H9 (cell line): ENCODE results near the gene NEUROD4. TPM values are rescaled to one million over a fixed set of nuclear protein-coding genes. Genes with fewer than 3 reads are reported as not detected.

Experiments used
- DNase-seq: peaks from one replicate; pipeline ENCODE4 v3.0.0-alpha.2; 2017
- H2AFZ ChIP-seq: one replicate; pipeline ENCODE4 v1.6.1; 2013; ENCODE audit warnings: mild to moderate bottlenecking, low read length, control low read depth, moderate library complexity
- H2AK5ac ChIP-seq: 2 replicates; pipeline ENCODE4 v1.6.1; 2013; ENCODE audit warnings: low read length, control low read depth, mixed read lengths; ENCODE audit not compliant: insufficient read length
- H2BK120ac ChIP-seq: one replicate; pipeline ENCODE4 v1.6.1; 2013; ENCODE audit warnings: low read depth, mild to moderate bottlenecking, low read length, control low read depth, inconsistent platforms; ENCODE audit not compliant: poor library complexity, severe bottlenecking
- H2BK12ac ChIP-seq: 2 replicates; pipeline ENCODE4 v1.6.1; 2013; ENCODE audit warnings: low read length, control low read depth, mixed read lengths, low read depth; ENCODE audit not compliant: insufficient read length
- H2BK15ac ChIP-seq: 2 replicates; pipeline ENCODE4 v1.6.1; 2013; ENCODE audit warnings: low read depth, low read length, control low read depth
- H2BK20ac ChIP-seq: one replicate; pipeline ENCODE4 v1.6.1; 2013; ENCODE audit warnings: low read depth, mild to moderate bottlenecking, low read length, control low read depth, inconsistent platforms; ENCODE audit not compliant: poor library complexity, severe bottlenecking
- H2BK5ac ChIP-seq: 2 replicates; pipeline ENCODE4 v1.6.1; 2013; ENCODE audit warnings: low read length, control low read depth, mixed read lengths; ENCODE audit not compliant: insufficient read length
- H3K14ac ChIP-seq: 2 replicates; pipeline ENCODE4 v1.6.1; 2013; ENCODE audit warnings: low read length, control low read depth; ENCODE audit not compliant: insufficient read depth
- H3K18ac ChIP-seq: 2 replicates; pipeline ENCODE4 v1.6.1; 2013; ENCODE audit warnings: low read depth, mild to moderate bottlenecking, mixed read lengths, low read length, control low read depth; ENCODE audit not compliant: insufficient read length
- H3K23ac ChIP-seq: 2 replicates; pipeline ENCODE4 v1.6.1; 2013; ENCODE audit warnings: low read length, control low read depth, mixed read lengths, low read depth; ENCODE audit not compliant: insufficient read length
- H3K23me2 ChIP-seq: 2 replicates; pipeline ENCODE4 v1.6.1; 2013; ENCODE audit warnings: low read depth, mild to moderate bottlenecking, mixed read lengths, low read length, control low read depth; ENCODE audit not compliant: insufficient read length, poor library complexity, severe bottlenecking
- H3K27ac ChIP-seq: 2 replicates; pipeline ENCODE4 v1.5.1; 2013; ENCODE audit warnings: low read length, control low read depth, mixed read lengths, low read depth; ENCODE audit not compliant: insufficient read length
- H3K27me3 ChIP-seq: 2 replicates; pipeline ENCODE4 v1.6.1; 2013; ENCODE audit warnings: low read length, control low read depth, inconsistent platforms; ENCODE audit not compliant: insufficient read depth
- H3K4ac ChIP-seq: 2 replicates; pipeline ENCODE4 v1.6.1; 2013; ENCODE audit warnings: low read depth, mild to moderate bottlenecking, control low read depth, inconsistent platforms, low read length, moderate library complexity
- H3K4me1 ChIP-seq: 2 replicates; pipeline ENCODE4 v1.6.1; 2013; ENCODE audit warnings: low read length, control low read depth, inconsistent platforms; ENCODE audit not compliant: insufficient read depth
- H3K4me2 ChIP-seq: 2 replicates; pipeline ENCODE4 v1.6.1; 2013; ENCODE audit warnings: low read length, control low read depth, mixed read lengths; ENCODE audit not compliant: insufficient read length, insufficient read depth
- H3K56ac ChIP-seq: 2 replicates; pipeline ENCODE4 v1.6.1; 2013; ENCODE audit warnings: low read depth, mild to moderate bottlenecking, mixed read lengths, low read length, control low read depth; ENCODE audit not compliant: insufficient read length
- H3K79me1 ChIP-seq: 2 replicates; pipeline ENCODE4 v1.6.1; 2013; ENCODE audit warnings: low read depth, mild to moderate bottlenecking, moderate library complexity, low read length, control low read depth, inconsistent platforms; ENCODE audit not compliant: insufficient read depth, poor library complexity, severe bottlenecking
- H3K79me2 ChIP-seq: 2 replicates; pipeline ENCODE4 v1.6.1; 2013; ENCODE audit warnings: low read length, control low read depth, inconsistent platforms; ENCODE audit not compliant: insufficient read depth
- H3K9ac ChIP-seq: 2 replicates; pipeline ENCODE4 v1.6.1; 2013; ENCODE audit warnings: low read length, control low read depth, mixed read lengths; ENCODE audit not compliant: insufficient read length; ENCODE audit errors: extremely low read depth
- H3K9me3 ChIP-seq: one replicate; pipeline ENCODE4 v1.6.1; 2013; ENCODE audit warnings: low read depth, low read length, inconsistent platforms; ENCODE audit not compliant: control insufficient read depth
- H3T11ph ChIP-seq: one replicate; pipeline ENCODE4 v1.6.1; 2013; ENCODE audit warnings: mild to moderate bottlenecking, low read length, control low read depth, inconsistent platforms
- H4K20me1 ChIP-seq: one replicate; pipeline ENCODE4 v1.6.1; 2013; ENCODE audit not compliant: control insufficient read depth, insufficient read length, insufficient read depth
- H4K5ac ChIP-seq: 2 replicates; pipeline ENCODE4 v1.6.1; 2013; ENCODE audit warnings: low read depth, mild to moderate bottlenecking, mixed read lengths, low read length, control low read depth; ENCODE audit not compliant: insufficient read length
- H4K8ac ChIP-seq: replicated peaks from 2 replicates; pipeline ENCODE4 v1.6.1; 2013; ENCODE audit warnings: low read length, control low read depth, mixed read lengths, low read depth; ENCODE audit not compliant: insufficient read length
- H4K91ac ChIP-seq: 2 replicates; pipeline ENCODE4 v1.6.1; 2013; ENCODE audit warnings: low read depth, mild to moderate bottlenecking, moderate library complexity, mixed read lengths, low read length, control low read depth; ENCODE audit not compliant: insufficient read length
- H3K27ac Mint-ChIP-seq, 3 experiments: 2 replicates in 2 of 3; 3 replicates in 1 of 3; pipeline ENCODE4 v1.8.0; 2020 to 2021; ENCODE audit warnings: mixed read lengths in 3 of 3, mild to moderate bottlenecking in 1 of 3, moderate library complexity in 1 of 3
- H3K27me3 Mint-ChIP-seq: 2 replicates; pipeline ENCODE4 v1.8.0; 2021; ENCODE audit warnings: low read depth, mild to moderate bottlenecking, moderate library complexity, mixed read lengths
- H3K36me3 Mint-ChIP-seq, 3 experiments: 2 replicates in 2 of 3; 3 replicates in 1 of 3; pipeline ENCODE4 v1.8.0; 2020 to 2021; ENCODE audit warnings: low read depth in 3 of 3, mixed read lengths in 3 of 3; ENCODE audit not compliant: insufficient read depth in 1 of 3
- H3K4me1 Mint-ChIP-seq, 2 experiments: 2 replicates each; pipeline ENCODE4 v1.8.0; 2020; ENCODE audit warnings: mixed read lengths in 2 of 2
- H3K4me3 Mint-ChIP-seq, 2 experiments: 2 replicates in 1 of 2; 3 replicates in 1 of 2; pipeline ENCODE4 v1.8.0; 2020 to 2021; ENCODE audit warnings: mild to moderate bottlenecking in 2 of 2, mixed read lengths in 2 of 2, moderate library complexity in 1 of 2
- H3K9me3 Mint-ChIP-seq, 2 experiments: 2 replicates in 1 of 2; 3 replicates in 1 of 2; pipeline ENCODE4 v1.8.0; 2020; ENCODE audit warnings: mild to moderate bottlenecking in 2 of 2, mixed read lengths in 2 of 2, moderate library complexity in 1 of 2
- CTCF ChIP-seq: fragments of 200-600 bp; sonication (generic); conservative IDR thresholded peaks from 3 replicates; pipeline ENCODE4 v1.8.0; 2021; ENCODE audit warnings: antibody characterized with exemption, mild to moderate bottlenecking
- WGBS: extraction: QIAGEN DNeasy Blood & Tissue Kit; methylation state at CpG from one replicate; pipeline ENCODE4 v1.1.7; 2013; ENCODE audit warnings: missing lambda C conversion rate, low lambda C conversion rate, mixed read lengths; ENCODE audit not compliant: insufficient read length; ENCODE audit errors: extremely low coverage; 5-methylcytosine and 5-hydroxymethylcytosine counted together
- total RNA-seq: library from RNA; stranded (reverse); gene quantifications from 2 replicates; pipeline ENCODE4 v1.2.1, GENCODE V29; 2021

Gene NEUROD4
- total RNA-seq, 1 experiment from 2014 or later, result not detected

- H3K4me2 ChIP-seq, result no peak overlapping the region
Observed at GRCh38 chr12:55041345-55042055, 21.7 kb downstream of the NEUROD4 start.

More at GRCh38 chr12:55041345-55042055, 21.7 kb downstream of the NEUROD4 start:
- Mint-ChIP-seq H3K36me3 (no peaks in the 10 kb centered on the region), H3K9me3 (no peaks in the 10 kb centered on the region; a peak in 1 of 5 replicates), H3K27me3 (peaks cover 8% of the 10 kb centered on the region), H3K27ac (no peak overlapping the region), H3K4me3 (no peak overlapping the region), H3K4me1 (peaks cover 30 to 34% of the 10 kb centered on the region in 2 experiments)
- Histone ChIP-seq H3K23me2 (no peaks in the 10 kb centered on the region), H3K9ac (no peak overlapping the region), H2BK20ac (no peak overlapping the region), H2AFZ (no peak overlapping the region), H2BK5ac (no peak overlapping the region), H3K18ac (no peak overlapping the region), H3K9me3 (no peaks in the 10 kb centered on the region), H4K20me1 (no peaks in the 10 kb centered on the region), H4K91ac (no peak overlapping the region), H3T11ph (no peak overlapping the region), H3K23ac (no peak overlapping the region), H3K4ac (no peak overlapping the region), H3K14ac (no peak overlapping the region), H4K5ac (no peak overlapping the region), H3K79me2 (no peaks in the 10 kb centered on the region), H2BK15ac (no peak overlapping the region), H2BK12ac (no peak overlapping the region), H2BK120ac (no peak overlapping the region), H2AK5ac (no peak overlapping the region), H3K79me1 (no peaks in the 10 kb centered on the region), H3K27ac (no peak overlapping the region), H3K27me3 (no peaks in the 10 kb centered on the region), H4K8ac (no peak overlapping the region), H3K4me1 (peaks cover 4% of the 10 kb centered on the region; the same call in 1 of the 2 replicates), H3K56ac (no peak overlapping the region)
- no peak for TF ChIP-seq CTCF
- no CpG with 5 or more reads among the region's 4 CpGs for WGBS
- DNase-seq, result no peak
